Vagina (tissue), 2 donors: Measurements from ENCODE around the gene CDH6.

Experiments used
- CTCF ChIP-seq, 3 experiments: fragments of 450-650 bp in 2 of 3; fragments of 200-600 bp in 1 of 3; sonication (generic) in 1 of 3; IDR thresholded peaks; one replicate each; pipeline ENCODE4 v1.5.1; 2017 to 2019; ENCODE audit warnings: antibody characterized with exemption in 3 of 3, mild to moderate bottlenecking in 2 of 3, moderate library complexity in 2 of 3
- POLR2A ChIP-seq, 2 donors: fragments of 450-650 bp; IDR thresholded peaks; one replicate each; pipeline ENCODE4 v1.6.1; 2017; ENCODE audit warnings: antibody characterized with exemption in 2 of 2, mild to moderate bottlenecking in 2 of 2, moderate library complexity in 2 of 2
- POLR2AphosphoS5 ChIP-seq, 2 donors: sonication (generic); formaldehyde crosslinking; IDR thresholded peaks; one replicate each; pipeline ENCODE4 v1.9.0; 2017; ENCODE audit warnings: antibody characterized with exemption in 2 of 2, mild to moderate bottlenecking in 2 of 2, low read depth in 1 of 2; ENCODE audit not compliant: insufficient read depth in 1 of 2

- no peak for TF ChIP-seq CTCF (IDR thresholded peaks at IDR 0.05)
- TF ChIP-seq POLR2A (IDR thresholded peaks at IDR 0.05): no peak
- TF ChIP-seq POLR2AphosphoS5 (IDR thresholded peaks at IDR 0.05; ENCODE audit: insufficient read depth in 1 of 2, low read depth in 1 of 2): no peak
Observed at GRCh38 chr5:31347552-31347905, 154.0 kb downstream of the CDH6 start.
